GM18508 (cell line): ENCODE results near the gene ANKRD13A.
"Not testable (repeated sequence)": the region's sequence is repeated elsewhere in the genome, so short reads cannot be mapped to it uniquely, and the experiment has no call there.

ENCODE experiments used
- ATAC-seq: cut with Tn5 transposase; IDR thresholded peaks from one replicate; pipeline ENCODE4 v1.9.1; 2021; ENCODE audit warnings: moderate number of reproducible peaks; ENCODE audit not compliant: insufficient read depth, unreplicated experiment

ANKRD13A gene

DNA sequence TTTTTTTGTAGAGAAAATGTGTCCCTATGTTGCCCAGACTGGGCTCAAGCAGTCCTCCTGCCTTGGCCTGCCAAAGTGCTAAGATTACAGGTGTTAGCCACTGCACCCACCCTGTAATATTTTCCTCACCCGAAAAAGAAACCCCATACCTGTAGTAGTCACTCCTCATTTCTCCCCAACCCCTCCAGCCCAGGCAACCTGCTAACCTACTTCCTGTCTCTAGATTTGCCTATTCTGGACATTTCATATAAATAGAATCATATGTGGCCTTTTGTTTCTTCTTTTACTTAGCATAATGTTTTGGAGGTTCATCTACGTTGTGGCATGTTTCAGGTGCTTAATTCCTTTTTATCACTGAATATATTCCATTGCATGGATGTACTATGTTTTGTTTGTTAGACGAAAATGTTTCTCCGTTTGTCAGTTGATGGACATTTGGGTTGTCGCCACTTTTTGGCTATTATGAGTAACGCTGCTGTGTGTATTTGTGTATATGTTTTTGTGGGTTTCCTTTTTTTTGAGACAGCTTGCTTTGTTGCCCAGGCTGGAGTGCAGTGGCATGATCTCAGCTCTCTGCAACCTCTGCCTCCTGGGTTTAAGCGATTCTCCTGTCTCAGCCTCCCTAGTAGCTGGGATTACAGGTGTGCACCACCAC, 6.2 kb downstream of the ANKRD13A start:
- ATAC-seq = no peak

DNA sequence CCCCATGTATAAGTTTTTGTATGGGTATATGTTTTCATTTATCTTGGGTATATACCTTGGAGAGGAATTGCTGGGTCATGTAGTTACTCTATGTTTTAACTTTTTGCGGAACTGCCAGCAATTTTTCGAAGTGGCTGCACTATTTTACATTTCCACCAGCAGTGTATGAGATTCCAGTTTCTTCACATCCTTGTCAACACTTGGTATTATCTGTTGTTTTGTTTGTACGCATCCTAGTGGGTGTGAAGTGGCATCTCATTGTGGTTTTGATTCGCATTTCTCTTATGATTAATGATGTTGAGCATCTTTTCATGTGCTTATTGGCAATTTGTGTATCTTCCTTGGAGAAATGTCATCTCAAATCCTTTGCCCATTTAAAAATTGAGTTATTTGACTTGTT, 6.9 kb downstream of the ANKRD13A start:
- ATAC-seq = no peak

DNA sequence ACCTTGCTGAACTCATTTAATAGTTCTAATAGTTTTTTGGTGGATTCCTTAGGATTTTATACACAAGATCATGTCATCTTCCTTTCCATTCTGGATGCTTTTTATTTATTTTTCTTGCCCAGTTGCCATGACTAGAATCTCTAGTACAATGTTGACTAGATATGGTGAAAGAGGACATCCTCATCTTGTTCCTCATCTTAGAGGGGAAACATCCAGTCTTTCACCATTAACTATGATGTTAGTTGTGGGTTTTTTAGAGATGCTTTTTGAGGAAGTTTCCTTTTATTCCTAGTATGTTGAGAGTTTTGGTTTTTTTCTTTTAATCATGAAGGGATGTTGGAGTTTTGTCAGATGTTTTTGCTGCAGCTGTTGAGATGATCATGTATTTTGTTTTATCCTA, 8.7 kb downstream of the ANKRD13A start:
- ATAC-seq = no peak

DNA sequence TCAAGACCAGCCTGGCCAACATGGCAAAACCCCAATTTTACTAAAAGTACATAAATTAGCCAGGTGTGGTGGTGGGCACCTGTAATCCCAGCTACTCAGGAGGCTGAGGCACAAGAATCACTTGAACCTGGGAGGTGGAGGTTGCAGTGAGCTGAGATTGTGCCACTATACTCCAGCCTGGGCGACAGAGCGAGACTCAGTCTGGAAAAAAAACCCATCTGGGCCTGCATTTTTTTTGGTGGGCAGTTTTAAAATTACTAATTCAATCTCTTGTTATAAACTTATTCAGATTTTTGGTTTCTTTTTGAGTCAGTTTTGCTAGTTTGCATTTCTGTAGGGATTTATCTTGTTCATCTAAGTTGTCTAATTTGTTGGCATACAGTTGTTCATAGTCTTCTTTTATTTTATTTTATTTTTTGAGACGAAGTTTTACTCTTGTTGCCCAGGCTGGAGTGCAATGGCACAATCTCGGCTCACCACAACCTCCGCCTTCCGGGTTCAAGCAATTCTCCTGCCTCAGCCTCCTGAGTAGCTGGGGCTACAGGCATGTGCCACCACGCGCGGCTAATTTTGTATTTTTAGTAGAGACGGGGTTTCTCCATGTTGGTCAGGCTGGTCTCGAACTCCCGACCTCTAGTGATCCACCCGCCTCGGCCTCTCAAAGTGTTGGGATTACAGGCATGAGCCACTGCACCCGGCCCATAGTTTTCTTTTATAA, 9.6 kb downstream of the ANKRD13A start:
- not testable (repeated sequence) for ATAC-seq

DNA sequence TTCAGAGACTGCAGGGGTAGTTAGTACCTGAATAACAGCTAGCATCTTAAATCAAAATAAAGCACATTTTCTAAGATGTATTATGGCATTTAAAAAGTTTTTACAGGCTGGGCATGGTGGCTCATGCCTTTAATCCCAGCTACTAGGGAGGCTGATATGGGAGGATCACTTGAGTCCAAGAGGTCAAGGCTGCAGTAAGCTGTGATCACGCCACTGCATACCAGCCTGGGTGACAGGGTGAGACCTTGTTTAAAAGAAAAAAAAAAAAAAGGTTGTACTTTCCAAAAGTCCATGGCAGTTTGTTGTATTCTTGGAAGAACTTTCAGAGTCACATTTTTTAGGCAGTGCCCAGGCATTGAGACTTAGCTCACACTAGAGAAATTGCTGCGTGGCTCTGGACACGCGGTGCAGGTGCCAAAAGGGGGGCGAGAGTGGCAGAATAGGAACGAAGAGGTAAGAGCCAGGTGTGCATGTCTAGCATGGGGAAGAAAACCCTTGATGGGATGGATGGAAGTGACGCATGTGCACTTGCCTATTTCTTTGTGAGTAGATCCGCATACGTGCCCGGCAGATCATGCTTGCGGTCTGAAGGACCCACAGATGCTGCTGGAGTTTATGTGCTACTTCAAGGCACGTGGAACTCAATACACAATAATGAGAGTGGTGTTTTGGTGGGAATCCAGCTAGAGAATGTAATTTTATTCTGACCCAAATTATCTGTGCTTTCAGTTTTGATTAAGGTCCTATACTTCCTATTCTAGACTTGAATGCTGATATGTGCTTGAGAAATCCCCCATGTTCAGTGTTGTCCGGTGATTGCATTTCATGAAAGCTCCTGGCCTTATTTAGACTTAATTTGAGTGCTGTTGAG, 11.9 kb downstream of the ANKRD13A start:
- ATAC-seq = no peak

DNA sequence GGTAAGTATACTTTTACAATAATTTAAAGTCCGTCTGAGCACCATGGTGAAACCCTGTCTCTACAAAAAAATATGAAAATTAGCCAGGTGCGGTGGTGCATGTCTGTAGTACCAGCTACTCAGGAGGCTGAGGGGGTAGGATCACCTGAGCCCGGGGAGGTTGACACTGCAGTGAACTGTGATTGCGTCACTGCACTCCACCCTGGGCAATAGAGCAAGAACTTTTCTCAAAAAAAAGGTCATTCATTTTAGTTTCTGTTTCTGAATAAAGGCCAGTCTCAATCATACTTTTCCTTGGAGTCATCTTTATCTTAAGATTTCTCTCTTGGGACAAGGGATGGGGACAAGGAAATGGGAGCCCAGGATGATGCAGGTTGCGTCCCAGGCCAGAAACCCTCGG, 12.9 kb downstream of the ANKRD13A start:
- peak; percentile 46 for ATAC-seq

DNA sequence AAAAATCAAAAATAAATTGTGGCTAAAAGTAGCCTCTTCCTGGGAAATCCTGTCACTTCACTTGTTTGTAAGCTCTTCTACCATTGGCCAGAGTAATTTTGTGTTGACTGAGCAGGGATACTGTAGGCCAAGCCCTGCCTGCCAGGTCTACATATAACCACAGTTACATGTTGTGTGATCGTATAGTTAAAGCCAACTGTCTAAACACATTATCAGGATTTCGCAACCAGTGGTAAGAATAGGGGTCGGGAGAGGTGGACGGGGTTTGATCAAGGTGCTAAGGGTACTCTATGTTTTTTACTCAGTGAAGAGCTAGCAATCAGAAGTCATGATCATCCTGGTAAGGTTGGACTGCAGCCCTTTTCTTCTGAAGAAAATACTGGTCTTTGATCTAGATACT, 13.4 kb downstream of the ANKRD13A start:
- no peak for ATAC-seq

DNA sequence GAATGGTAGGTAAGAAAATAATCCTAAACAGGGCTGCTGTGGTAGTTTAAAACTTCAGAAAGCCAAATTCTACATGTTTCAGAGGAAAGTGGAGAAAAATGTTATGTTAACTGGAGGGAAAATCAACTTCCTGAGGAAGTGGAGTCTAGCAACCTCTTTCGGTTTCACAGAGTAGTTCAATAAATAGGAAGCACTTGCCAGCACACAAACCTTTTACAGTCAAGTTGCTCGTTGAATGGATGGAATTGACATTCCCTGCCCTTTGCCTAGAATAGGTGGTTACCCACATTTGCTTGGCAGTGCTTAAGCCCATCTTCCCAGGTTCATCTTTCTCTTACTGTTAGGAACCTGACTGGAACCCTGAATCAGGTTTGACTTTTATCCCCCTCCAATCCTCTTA, 15.9 kb downstream of the ANKRD13A start:
- ATAC-seq = no peak

DNA sequence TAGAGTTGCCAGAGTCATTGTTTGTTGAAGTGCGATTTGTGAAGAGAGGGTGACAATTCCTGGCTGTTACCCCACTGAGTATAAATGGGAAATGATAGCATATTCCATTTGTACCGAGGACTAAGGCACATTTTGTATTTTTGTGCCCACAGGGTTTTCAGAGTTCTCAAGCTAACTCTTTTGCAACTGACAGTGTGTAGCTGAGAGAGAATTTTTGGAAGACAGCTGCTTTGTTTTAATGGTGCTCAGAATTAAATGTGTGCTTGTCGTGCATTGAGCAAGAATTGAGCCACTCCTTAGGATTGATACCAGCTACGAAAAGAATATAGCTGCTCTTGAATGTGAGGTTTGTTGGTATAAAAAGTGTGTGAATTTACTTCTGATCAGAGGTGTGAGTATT, 21.7 kb downstream of the ANKRD13A start:
- no peak for ATAC-seq

DNA sequence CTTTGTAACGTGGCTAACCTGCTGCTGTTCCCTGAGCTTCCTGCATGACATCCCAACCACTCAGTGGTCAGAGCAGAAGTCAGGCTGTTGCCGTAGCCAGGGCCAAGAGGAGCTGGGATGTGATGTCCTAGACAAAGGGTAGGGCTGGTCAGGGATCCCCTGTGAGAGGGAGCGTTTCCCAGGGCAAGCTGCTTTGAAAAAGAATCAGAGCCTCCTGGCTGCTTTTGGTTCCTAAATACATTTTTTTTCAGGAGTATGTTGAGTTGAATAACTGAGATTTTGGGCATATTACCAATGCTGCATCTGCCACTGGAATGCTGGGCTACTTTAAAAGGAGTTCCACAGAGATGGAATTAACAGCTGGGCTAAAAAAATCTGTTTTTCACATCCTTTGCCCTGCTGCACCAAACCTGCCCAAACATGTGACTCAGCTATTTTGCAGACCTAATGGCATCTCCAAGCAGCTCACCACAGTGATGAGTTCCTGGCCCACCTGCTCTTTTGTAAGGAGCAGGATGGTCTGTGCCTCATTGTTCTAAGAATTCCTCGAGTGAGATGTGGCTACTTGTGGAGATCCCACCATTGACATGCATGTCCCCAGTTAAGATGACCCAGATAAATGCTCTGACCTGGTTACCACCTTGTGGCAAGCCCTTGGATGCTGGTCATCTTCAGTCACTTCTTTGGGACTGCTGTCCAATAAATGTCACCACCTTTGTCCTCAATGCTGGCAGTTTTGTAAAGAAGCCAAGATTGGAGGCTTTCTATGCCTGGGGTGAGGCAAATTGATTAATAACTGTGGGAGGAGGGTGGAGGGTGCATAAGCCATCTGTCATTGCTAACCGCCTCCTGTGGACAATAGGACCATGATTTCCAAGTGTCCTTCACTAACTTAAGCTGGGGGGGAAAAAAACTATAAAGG, 24.1 kb downstream of the ANKRD13A start:
- no peak for ATAC-seq

DNA sequence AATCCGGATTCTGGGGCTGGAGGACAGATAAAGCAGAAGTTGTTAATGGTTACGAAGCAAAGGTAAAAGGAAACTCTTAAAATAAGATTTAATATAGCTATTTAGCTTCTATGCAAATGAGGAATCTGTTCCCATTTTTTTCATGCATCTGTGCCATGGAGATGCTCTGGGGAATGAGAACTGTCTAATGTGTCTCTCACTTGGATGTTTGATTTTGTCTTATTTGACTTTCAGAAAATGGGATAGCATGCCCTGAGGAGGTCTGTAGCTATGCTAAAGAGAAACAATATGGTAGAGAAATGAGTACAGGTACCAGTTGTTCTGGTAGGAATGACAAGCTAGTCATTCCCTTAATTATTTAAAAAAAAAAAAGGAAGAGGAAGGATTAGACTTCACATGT, 24.8 kb downstream of the ANKRD13A start:
- ATAC-seq = no peak

DNA sequence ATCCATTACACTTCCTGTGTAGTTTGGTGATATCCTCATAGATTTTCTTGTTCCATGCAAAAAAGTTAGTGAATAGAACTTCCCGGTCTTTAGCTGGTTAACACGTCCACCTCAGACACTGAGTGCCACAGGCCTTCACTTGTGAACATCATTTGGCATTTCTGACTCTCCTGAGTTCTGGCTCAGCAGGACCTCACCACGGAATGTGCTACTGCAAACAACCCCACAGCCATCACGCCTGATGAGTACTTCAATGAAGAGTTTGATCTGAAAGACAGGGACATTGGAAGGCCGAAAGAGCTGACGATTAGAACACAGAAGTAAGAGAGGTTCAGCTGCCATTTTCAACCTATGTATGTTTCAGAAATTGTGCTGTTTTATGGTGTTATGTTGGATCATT, 29.1 kb downstream of the ANKRD13A start:
- ATAC-seq = no peak

DNA sequence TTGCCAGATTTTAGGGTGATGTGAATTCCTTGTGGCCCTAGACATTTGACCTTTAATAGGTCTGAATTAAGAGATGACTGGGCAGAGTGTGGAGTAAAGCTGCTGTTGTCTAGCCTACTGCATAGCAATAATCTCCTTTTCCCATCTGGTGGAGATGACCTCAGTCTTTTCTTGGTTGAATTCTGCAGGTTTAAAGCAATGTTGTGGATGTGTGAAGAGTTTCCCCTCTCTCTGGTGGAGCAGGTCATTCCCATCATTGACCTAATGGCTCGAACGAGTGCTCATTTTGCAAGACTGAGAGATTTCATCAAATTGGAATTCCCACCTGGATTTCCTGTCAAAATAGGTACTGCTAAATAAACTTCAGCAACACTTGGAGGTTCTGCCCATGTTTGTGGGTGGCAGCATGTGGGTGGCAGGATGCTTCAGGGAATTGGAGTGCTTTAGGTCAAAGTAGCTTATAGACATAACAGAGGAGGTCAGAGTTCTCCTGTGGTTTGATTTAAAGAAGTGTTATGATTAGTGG, 30.1 kb downstream of the ANKRD13A start:
- no peak for ATAC-seq

DNA sequence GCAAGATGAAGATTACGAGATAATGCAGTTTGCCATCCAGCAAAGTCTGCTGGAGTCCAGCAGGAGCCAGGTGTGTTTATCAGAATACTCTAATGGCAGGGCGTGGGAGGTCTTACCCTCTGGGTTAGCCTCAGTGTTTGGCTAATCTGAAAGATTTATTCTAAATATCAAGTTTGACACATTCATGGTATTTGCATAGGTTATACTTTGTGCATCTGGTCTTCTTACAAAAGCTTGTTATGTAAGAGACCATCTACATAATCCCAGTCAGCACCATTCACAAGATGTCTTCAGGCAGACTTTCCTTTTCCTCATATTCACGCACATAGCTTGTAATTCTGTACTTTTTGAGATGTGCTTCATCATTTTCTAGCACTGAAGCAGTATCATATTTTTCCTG, 34.7 kb downstream of the ANKRD13A start:
- no peak for ATAC-seq

DNA sequence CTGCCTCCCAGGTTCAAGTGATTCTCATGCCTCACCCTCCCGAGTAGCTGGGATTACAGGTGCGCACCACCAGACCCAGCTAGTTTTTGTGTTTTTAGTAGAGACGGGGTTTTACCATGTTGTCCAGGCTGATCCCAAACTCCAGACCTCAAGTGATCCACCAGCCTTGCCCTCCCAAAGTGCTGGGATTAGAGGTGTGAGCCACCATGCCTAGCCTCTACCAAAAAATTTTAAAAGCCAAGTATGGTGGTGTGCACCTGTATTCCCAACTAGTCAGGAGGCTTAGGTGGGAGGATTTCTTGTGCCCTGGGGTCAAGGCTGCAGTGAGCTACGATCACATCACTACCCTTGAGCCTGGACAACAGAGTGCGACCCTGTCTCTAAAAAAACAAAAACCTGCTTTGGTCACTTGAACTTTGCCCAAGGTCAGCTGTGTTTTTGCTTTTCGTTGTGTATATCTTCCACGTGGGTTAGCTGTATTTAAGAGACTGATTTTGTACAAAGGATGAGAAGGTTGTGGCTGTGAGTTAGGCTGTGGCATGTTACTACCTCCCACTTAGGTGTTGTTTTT, 36.4 kb downstream of the ANKRD13A start:
- ATAC-seq = no peak

DNA sequence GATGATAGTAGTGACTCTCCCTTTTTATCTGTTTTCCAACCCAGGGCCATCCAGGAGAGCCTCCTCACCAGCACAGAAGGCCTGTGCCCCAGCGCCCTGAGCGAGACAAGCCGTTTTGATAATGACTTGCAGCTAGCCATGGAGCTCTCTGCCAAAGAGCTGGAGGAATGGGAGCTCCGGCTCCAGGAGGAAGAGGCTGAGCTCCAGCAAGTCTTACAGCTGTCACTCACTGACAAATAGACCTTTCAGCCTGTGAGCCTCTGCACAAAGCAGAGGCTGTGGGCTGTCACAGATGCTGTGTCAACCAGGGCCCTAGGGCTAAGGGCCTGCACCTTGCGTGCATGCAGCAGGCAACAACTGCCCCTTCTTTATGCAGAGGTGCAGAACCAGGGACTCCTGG, 38.1 kb downstream of the ANKRD13A start:
- no peak for ATAC-seq

DNA sequence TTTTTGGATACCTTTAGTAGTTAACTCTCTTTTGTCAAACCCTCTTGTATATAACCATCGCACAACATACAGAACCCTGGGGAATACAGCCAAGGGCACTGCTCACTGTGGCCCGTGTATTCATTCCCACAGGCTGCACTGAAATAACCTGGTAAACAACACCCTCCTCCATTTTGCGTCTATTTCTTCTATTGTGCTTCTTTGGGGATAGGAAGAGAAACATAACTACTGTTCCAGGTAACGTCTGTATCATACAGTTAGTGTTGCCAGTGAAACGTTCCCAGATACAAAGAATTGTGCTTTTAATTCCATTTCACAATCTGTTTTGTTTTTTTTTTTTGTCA, 39.5 kb downstream of the ANKRD13A start:
- ATAC-seq = no peak

DNA sequence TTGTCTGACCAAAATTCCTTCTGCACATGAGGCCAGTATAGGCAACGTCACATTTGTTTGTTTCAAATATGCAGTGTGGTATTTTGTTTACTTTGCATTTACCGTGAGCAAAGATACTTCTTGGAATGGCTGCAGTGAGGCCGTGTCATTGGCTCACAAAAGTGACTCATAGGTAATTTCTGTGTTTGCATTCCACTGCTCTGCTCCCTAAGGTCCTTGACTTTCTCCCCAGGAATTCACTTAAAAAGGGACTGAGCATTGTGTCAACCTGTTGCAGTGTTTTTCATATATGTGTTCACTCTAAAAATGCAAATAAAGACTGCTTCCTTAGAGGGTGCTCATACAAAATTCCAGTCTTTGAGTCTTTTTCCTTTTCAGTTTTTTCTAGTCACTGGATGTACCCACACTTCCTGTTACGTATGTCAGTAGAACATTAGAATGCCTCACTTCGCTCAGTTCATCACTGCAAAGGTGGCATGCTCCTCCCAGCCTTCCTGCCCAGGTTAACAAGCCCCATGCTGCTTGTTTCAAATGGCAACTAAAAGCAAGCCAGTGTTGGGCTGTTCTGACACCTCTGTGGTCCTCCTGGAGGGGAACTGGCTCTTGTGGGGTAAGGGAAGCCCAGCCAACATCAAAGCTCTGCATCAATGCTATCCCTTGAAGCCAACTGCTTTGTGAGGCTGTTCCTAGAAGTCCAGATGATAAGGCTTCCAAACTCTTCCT, 40.0 kb downstream of the ANKRD13A start:
- ATAC-seq = no peak

DNA sequence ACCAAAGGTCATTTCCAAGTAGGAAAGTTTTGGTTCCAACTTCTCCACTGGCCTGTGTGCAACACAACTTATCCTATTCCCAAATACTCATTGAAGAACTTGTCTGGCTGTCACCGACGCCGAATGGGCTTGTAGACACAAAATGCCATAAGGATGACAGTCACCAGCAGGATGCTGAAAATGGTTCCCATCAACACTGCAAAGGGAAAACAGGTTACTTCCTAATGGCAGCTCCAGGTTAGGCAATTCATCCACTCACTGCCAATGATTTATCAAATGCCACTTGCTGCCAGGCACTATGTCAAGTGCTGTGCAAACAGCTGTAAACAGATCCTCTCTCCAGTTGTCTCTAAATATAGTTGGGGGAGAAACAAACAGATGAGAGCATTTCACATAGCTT, 43.0 kb downstream of the ANKRD13A start:
- no peak for ATAC-seq
